Esophagus squamous epithelium (tissue), 4 donors: Measurements from ENCODE around the gene CCDC97.

Experiments used
- CTCF ChIP-seq, 6 experiments: fragments of 450-650 bp in 4 of 6; fragments of 200-600 bp in 2 of 6; sonication (generic) in 2 of 6; IDR thresholded peaks; one replicate each; pipeline ENCODE4 v1.5.1; 2016 to 2019; ENCODE audit warnings: antibody characterized with exemption in 6 of 6, mild to moderate bottlenecking in 4 of 6, moderate library complexity in 4 of 6
- POLR2A ChIP-seq, 4 donors: fragments of 450-650 bp; IDR thresholded peaks; one replicate each; pipeline ENCODE4 v1.6.1; 2017; ENCODE audit warnings: antibody characterized with exemption in 4 of 4, mild to moderate bottlenecking in 4 of 4, moderate library complexity in 3 of 4

- TF ChIP-seq CTCF (IDR thresholded peaks at IDR 0.05) (no peak), POLR2A (IDR thresholded peaks at IDR 0.05) (no peak)
These were observed 24.8 kb downstream of the CCDC97 start for GRCh38 chr19:41334793-41335192.
